SK-N-SH treated with all-trans-retinoic acid at 6 μM for 48 hours (cell line): ENCODE data around the gene BMPR1B.

Source experiments
- ATAC-seq: fragments of 200-7000 bp; cut with Tn5 transposase; 3 replicates; pipeline ENCODE4 v1.9.1; 2020; ENCODE audit warnings: mild to moderate bottlenecking, moderate library complexity
- ARNTL ChIP-seq: fragments of 450-650 bp; formaldehyde crosslinking; IDR thresholded peaks from 2 replicates; pipeline ENCODE4 v1.5.0; 2020; ENCODE audit warnings: low read depth, mild to moderate bottlenecking, moderate library complexity, borderline replicate concordance
- BACH2 ChIP-seq: fragments of 250-450 bp; sonication (Bioruptor Pico); IDR thresholded peaks from 2 replicates; pipeline ENCODE4 v1.9.0; 2021; ENCODE audit warnings: mild to moderate bottlenecking, borderline replicate concordance
- CSDC2 ChIP-seq: fragments of 250-450 bp; sonication (Bioruptor Pico); IDR thresholded peaks from 2 replicates; pipeline ENCODE4 v1.5.0; 2020; ENCODE audit warnings: mild to moderate bottlenecking, moderate library complexity
- ESRRG ChIP-seq: fragments of 250-450 bp; sonication (Bioruptor Pico); IDR thresholded peaks from 2 replicates; pipeline ENCODE4 v1.6.1; 2021; ENCODE audit warnings: mild to moderate bottlenecking
- GLIS3 ChIP-seq: fragments of 250-450 bp; sonication (Bioruptor Pico); IDR thresholded peaks from 2 replicates; pipeline ENCODE4 v1.5.0; 2020; ENCODE audit warnings: mild to moderate bottlenecking, moderate library complexity
- ISL1 ChIP-seq: fragments of 250-450 bp; sonication (Bioruptor Pico); IDR thresholded peaks from 2 replicates; pipeline ENCODE4 v2.1.2; 2022; ENCODE audit warnings: mild to moderate bottlenecking, moderate library complexity
- OSR1 ChIP-seq: fragments of 250-450 bp; sonication (Bioruptor Pico); IDR thresholded peaks from 2 replicates; pipeline ENCODE4 v1.8.0; 2022; ENCODE audit warnings: moderate library complexity, mild to moderate bottlenecking, inconsistent platforms
- PPARA ChIP-seq: fragments of 250-450 bp; sonication (Bioruptor Pico); IDR thresholded peaks from 2 replicates; pipeline ENCODE4 v1.5.0; 2020; ENCODE audit warnings: mild to moderate bottlenecking, borderline replicate concordance
- SNAI2 ChIP-seq: fragments of 250-450 bp; sonication (Bioruptor Pico); IDR thresholded peaks from 2 replicates; pipeline ENCODE4 v1.5.0; 2020; ENCODE audit warnings: mild to moderate bottlenecking, moderate library complexity
- TCF4 ChIP-seq: fragments of 250-450 bp; sonication (Bioruptor Pico); IDR thresholded peaks from 2 replicates; pipeline ENCODE4 v1.8.0; 2021; ENCODE audit warnings: mild to moderate bottlenecking, moderate library complexity, borderline replicate concordance
- TOX ChIP-seq: fragments of 250-450 bp; sonication (Bioruptor Pico); IDR thresholded peaks from 2 replicates; pipeline ENCODE4 v1.8.0; 2021; ENCODE audit warnings: mild to moderate bottlenecking, moderate library complexity, borderline replicate concordance
- ZC3H10 ChIP-seq: fragments of 250-450 bp; sonication (Bioruptor Pico); IDR thresholded peaks from 2 replicates; pipeline ENCODE4 v1.5.1; 2021; ENCODE audit warnings: mild to moderate bottlenecking, moderate library complexity
- ZFP3 ChIP-seq: fragments of 250-450 bp; sonication (Bioruptor Pico); IDR thresholded peaks from 2 replicates; pipeline ENCODE4 v1.5.0; 2020; ENCODE audit warnings: mild to moderate bottlenecking, moderate library complexity
- ZFP30 ChIP-seq: fragments of 450-650 bp; formaldehyde crosslinking; IDR thresholded peaks from 2 replicates; pipeline ENCODE4 v1.5.0; 2022; ENCODE audit warnings: mild to moderate bottlenecking, moderate library complexity
- ZNF565 ChIP-seq: fragments of 450-650 bp; formaldehyde crosslinking; conservative IDR thresholded peaks from 2 replicates; pipeline ENCODE4 v1.5.0; 2020; ENCODE audit warnings: low read depth, mild to moderate bottlenecking, moderate library complexity
- ZNF70 ChIP-seq: fragments of 450-650 bp; formaldehyde crosslinking; IDR thresholded peaks from 2 replicates; pipeline ENCODE4 v1.5.0; 2020; ENCODE audit warnings: mild to moderate bottlenecking, moderate library complexity
- ZNF8 ChIP-seq: fragments of 450-650 bp; formaldehyde crosslinking; IDR thresholded peaks from 2 replicates; pipeline ENCODE4 v1.5.0; 2020; ENCODE audit warnings: mild to moderate bottlenecking, moderate library complexity
- TF ChIP-seq, protein P1 (sequence below): fragments of 250-450 bp; sonication (Bioruptor Pico); IDR thresholded peaks from 2 replicates; pipeline ENCODE4 v1.5.1; 2021; ENCODE audit warnings: mild to moderate bottlenecking, moderate library complexity
- TF ChIP-seq, protein P2 (sequence below): fragments of 250-450 bp; sonication (Bioruptor Pico); IDR thresholded peaks from 2 replicates; pipeline ENCODE4 v1.5.0; 2020; ENCODE audit warnings: mild to moderate bottlenecking, moderate library complexity
- TF ChIP-seq, protein P3 (sequence below): fragments of 250-450 bp; sonication (Bioruptor Pico); IDR thresholded peaks from 2 replicates; pipeline ENCODE4 v1.8.0; 2020; ENCODE audit warnings: mild to moderate bottlenecking, moderate library complexity, borderline replicate concordance
- TF ChIP-seq, protein P4 (sequence below): fragments of 250-450 bp; sonication (Bioruptor Pico); IDR thresholded peaks from 2 replicates; pipeline ENCODE4 v1.5.1; 2020; ENCODE audit warnings: low read depth, mild to moderate bottlenecking, moderate library complexity
- TF ChIP-seq, protein P5 (sequence below): fragments of 250-450 bp; sonication (Bioruptor Pico); IDR thresholded peaks from 2 replicates; pipeline ENCODE4 v1.8.0; 2021; ENCODE audit warnings: low read depth, mild to moderate bottlenecking, moderate library complexity, borderline replicate concordance

The BMPR1B gene

DNA sequence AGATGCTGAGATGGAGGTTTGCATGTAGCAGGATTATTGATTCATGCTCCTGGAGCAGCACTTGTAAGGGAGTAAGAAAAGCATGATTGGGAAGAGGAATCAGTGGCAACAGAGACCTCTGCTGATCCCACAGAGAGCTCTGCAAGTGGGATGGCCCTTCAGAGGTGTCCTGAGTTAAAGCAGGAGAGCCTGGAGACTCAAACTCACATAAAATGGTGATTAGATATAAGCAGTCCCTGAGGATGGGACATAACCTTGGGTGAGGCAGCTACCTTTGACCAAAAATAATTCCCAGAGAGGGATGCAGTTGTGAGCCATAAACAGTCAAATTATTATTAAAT, 25.4 kb upstream of the BMPR1B start (continued):
- TF ChIP-seq OSR1 (CRISPR knock-in tag) (no peak), SNAI2 (no peak), ZFP30 (CRISPR knock-in tag) (no peak)

DNA sequence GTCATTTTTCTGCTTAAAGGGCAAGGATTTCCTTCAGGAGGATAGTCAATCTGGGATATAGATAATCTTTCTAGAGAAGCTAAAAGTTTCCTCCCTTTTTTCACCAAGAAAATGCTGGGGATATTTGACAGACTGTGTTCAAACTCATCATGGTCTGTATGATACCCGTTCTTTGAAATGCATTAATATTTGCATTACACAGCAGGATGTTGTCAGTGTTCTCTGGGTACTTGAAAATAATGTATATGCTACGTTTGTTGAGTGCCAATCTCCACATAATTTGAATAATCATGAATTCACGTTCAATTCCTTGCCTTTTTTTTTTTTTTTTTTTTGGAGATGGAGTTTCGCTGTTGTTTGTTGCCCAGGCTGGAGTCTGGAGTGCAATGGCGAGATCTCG, 18.0 kb upstream of the BMPR1B start:
- no peak for TF ChIP-seq OSR1 (CRISPR knock-in tag)
- TF ChIP-seq ISL1 (CRISPR knock-in tag) = no peak
- TF ChIP-seq GLIS3 = no peak
- TF ChIP-seq BACH2 (CRISPR knock-in tag) = no peak
- TF ChIP-seq, protein P1, sequence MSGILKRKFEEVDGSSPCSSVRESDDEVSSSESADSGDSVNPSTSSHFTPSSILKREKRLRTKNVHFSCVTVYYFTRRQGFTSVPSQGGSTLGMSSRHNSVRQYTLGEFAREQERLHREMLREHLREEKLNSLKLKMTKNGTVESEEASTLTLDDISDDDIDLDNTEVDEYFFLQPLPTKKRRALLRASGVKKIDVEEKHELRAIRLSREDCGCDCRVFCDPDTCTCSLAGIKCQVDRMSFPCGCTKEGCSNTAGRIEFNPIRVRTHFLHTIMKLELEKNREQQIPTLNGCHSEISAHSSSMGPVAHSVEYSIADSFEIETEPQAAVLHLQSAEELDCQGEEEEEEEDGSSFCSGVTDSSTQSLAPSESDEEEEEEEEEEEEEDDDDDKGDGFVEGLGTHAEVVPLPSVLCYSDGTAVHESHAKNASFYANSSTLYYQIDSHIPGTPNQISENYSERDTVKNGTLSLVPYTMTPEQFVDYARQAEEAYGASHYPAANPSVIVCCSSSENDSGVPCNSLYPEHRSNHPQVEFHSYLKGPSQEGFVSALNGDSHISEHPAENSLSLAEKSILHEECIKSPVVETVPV (CRISPR knock-in tag) = no peak
- TF ChIP-seq CSDC2 (CRISPR knock-in tag) = no peak
- TF ChIP-seq ZNF565 (CRISPR knock-in tag) = no peak
- TF ChIP-seq ZFP3 = no peak
- no peak for TF ChIP-seq ZNF8
- TF ChIP-seq, protein P2, sequence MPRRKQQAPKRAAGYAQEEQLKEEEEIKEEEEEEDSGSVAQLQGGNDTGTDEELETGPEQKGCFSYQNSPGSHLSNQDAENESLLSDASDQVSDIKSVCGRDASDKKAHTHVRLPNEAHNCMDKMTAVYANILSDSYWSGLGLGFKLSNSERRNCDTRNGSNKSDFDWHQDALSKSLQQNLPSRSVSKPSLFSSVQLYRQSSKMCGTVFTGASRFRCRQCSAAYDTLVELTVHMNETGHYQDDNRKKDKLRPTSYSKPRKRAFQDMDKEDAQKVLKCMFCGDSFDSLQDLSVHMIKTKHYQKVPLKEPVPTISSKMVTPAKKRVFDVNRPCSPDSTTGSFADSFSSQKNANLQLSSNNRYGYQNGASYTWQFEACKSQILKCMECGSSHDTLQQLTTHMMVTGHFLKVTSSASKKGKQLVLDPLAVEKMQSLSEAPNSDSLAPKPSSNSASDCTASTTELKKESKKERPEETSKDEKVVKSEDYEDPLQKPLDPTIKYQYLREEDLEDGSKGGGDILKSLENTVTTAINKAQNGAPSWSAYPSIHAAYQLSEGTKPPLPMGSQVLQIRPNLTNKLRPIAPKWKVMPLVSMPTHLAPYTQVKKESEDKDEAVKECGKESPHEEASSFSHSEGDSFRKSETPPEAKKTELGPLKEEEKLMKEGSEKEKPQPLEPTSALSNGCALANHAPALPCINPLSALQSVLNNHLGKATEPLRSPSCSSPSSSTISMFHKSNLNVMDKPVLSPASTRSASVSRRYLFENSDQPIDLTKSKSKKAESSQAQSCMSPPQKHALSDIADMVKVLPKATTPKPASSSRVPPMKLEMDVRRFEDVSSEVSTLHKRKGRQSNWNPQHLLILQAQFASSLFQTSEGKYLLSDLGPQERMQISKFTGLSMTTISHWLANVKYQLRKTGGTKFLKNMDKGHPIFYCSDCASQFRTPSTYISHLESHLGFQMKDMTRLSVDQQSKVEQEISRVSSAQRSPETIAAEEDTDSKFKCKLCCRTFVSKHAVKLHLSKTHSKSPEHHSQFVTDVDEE (CRISPR knock-in tag) = no peak
- ATAC-seq = no peak

DNA sequence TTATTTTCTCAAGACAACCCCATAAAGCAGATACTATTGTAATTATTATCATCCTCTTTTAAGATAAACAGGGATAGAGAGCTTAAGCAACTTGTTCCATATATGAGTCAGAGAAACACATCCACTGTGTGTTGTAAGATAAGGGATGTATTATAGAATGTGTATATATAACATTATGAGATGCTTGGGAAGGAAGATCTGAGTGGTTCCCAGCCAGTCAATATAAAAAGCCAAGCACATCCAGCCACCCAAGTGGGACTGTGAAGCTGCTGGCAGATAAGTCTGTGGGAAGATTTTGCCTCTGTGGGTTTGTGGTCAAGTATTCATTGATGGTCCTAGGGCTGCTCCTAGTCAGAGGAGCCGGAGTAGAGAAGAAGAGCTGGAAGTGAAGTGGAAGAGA, 16.5 kb upstream of the BMPR1B start:
- ATAC-seq = no peak
- no peak for TF ChIP-seq CSDC2 (CRISPR knock-in tag)

DNA sequence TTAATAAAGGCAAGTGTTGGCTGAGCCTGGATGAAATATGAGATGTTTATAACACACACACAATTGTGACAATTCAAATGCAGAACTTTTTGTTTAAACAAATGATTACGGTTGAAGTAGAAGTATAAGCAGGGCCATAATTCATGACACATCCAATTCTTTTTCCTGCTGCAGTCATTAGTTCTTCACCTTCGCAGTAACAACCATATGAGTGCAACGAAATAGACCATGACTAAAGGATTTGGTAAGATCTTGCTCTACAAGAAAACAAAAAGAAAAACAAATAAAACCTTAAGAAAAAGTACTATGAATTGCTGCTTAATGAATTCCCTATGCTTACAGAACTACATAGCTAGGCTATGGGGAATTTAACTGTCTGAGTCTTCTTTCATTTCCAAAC, 13.9 kb upstream of the BMPR1B start:
- ATAC-seq = no peak
- TF ChIP-seq ZNF565 (CRISPR knock-in tag) (no peak), ESRRG (no peak), ZNF70 (CRISPR knock-in tag) (no peak), SNAI2 (no peak), TOX (CRISPR knock-in tag) (no peak), ZNF8 (no peak), PPARA (CRISPR knock-in tag) (no peak), ZFP30 (CRISPR knock-in tag) (no peak), TCF4 (no peak), ARNTL (no peak), ZC3H10 (no peak), CSDC2 (CRISPR knock-in tag) (no peak)
- TF ChIP-seq, protein P3, sequence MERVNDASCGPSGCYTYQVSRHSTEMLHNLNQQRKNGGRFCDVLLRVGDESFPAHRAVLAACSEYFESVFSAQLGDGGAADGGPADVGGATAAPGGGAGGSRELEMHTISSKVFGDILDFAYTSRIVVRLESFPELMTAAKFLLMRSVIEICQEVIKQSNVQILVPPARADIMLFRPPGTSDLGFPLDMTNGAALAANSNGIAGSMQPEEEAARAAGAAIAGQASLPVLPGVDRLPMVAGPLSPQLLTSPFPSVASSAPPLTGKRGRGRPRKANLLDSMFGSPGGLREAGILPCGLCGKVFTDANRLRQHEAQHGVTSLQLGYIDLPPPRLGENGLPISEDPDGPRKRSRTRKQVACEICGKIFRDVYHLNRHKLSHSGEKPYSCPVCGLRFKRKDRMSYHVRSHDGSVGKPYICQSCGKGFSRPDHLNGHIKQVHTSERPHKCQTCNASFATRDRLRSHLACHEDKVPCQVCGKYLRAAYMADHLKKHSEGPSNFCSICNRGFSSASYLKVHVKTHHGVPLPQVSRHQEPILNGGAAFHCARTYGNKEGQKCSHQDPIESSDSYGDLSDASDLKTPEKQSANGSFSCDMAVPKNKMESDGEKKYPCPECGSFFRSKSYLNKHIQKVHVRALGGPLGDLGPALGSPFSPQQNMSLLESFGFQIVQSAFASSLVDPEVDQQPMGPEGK (CRISPR knock-in tag) = no peak

DNA sequence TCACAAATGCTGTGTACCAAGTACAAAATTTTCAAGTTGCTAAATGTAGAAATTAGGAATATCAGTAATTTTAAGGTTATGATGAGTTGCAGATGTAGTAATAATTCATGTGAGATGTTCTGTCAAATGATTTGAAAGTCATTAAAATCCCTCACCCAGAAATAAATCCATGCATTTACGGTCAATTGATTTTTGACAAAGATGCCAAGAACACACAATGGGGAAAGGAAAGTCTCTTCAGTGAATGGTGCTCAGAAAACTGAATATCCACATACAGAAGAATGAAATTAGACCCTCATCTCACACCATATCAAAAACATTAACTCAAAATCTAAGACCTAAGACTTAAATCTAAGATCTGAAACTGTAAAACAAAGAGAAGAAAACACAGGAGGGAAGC, 12.9 kb upstream of the BMPR1B start:
- ATAC-seq = no peak
- TF ChIP-seq SNAI2 (no peak), ARNTL (no peak), GLIS3 (no peak), ZNF565 (CRISPR knock-in tag) (no peak), ZNF8 (no peak), ZFP3 (no peak), CSDC2 (CRISPR knock-in tag) (no peak), BACH2 (CRISPR knock-in tag) (no peak), ZNF70 (CRISPR knock-in tag) (no peak), ESRRG (no peak)
- TF ChIP-seq, protein P3 (CRISPR knock-in tag) = no peak
- TF ChIP-seq, protein P1 (CRISPR knock-in tag) = no peak
- TF ChIP-seq, protein P4, sequence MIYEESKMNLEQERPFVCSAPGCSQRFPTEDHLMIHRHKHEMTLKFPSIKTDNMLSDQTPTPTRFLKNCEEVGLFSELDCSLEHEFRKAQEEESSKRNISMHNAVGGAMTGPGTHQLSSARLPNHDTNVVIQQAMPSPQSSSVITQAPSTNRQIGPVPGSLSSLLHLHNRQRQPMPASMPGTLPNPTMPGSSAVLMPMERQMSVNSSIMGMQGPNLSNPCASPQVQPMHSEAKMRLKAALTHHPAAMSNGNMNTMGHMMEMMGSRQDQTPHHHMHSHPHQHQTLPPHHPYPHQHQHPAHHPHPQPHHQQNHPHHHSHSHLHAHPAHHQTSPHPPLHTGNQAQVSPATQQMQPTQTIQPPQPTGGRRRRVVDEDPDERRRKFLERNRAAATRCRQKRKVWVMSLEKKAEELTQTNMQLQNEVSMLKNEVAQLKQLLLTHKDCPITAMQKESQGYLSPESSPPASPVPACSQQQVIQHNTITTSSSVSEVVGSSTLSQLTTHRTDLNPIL = no peak
- TF ChIP-seq, protein P5, sequence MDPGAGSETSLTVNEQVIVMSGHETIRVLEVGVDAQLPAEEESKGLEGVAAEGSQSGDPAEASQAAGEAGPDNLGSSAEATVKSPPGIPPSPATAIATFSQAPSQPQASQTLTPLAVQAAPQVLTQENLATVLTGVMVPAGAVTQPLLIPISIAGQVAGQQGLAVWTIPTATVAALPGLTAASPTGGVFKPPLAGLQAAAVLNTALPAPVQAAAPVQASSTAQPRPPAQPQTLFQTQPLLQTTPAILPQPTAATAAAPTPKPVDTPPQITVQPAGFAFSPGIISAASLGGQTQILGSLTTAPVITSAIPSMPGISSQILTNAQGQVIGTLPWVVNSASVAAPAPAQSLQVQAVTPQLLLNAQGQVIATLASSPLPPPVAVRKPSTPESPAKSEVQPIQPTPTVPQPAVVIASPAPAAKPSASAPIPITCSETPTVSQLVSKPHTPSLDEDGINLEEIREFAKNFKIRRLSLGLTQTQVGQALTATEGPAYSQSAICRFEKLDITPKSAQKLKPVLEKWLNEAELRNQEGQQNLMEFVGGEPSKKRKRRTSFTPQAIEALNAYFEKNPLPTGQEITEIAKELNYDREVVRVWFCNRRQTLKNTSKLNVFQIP (CRISPR knock-in tag) = no peak
